CD14-positive monocyte (primary cell): ENCODE data around the gene GHRH. TPM values are rescaled to one million over a fixed set of nuclear protein-coding genes. Genes with fewer than 3 reads are reported as not detected.

Source experiments
- DNase-seq, 3 donors: peaks; one replicate each; pipeline ENCODE4 v3.0.0-alpha.2; 2011 to 2022
- H2AFZ ChIP-seq: 2 replicates; pipeline ENCODE4 v1.6.0; 2012; ENCODE audit warnings: mild to moderate bottlenecking, low read depth, low read length, inconsistent platforms; ENCODE audit not compliant: insufficient read depth, poor library complexity, severe bottlenecking
- H3K27ac ChIP-seq, 2 donors: 1 replicate in 1 of 2; 2 replicates in 1 of 2; pipeline ENCODE4 v1.5.1; 2012 to 2013; ENCODE audit warnings: low read length in 2 of 2, control low read depth in 1 of 2, inconsistent platforms in 1 of 2, low read depth in 1 of 2, mild to moderate bottlenecking in 1 of 2
- H3K27me3 ChIP-seq, 2 donors: one replicate each; pipeline versions ENCODE4 v1.6.0 to v1.6.1; 2011 to 2013; ENCODE audit warnings: low read length in 2 of 2; ENCODE audit not compliant: control insufficient read depth in 2 of 2, insufficient read depth in 2 of 2
- H3K36me3 ChIP-seq, 2 donors: replicated peaks in 1 of 2; 1 replicate in 1 of 2; 2 replicates in 1 of 2; pipeline versions ENCODE4 v1.5.1 to v1.6.1; 2012 to 2013; ENCODE audit warnings: low read length in 2 of 2, control low read depth in 1 of 2, inconsistent platforms in 1 of 2, mild to moderate bottlenecking in 1 of 2; ENCODE audit not compliant: insufficient read depth in 2 of 2, control insufficient read depth in 1 of 2
- H3K4me1 ChIP-seq, 2 donors: 1 replicate in 1 of 2; 2 replicates in 1 of 2; pipeline versions ENCODE4 v1.5.1 to v1.6.1; 2012 to 2013; ENCODE audit warnings: low read length in 2 of 2, control low read depth in 1 of 2, inconsistent platforms in 1 of 2, mild to moderate bottlenecking in 1 of 2, moderate library complexity in 1 of 2; ENCODE audit not compliant: insufficient read depth in 2 of 2, control insufficient read depth in 1 of 2
- H3K4me2 ChIP-seq: replicated peaks from 2 replicates; pipeline ENCODE3; 2012; ENCODE audit warnings: low read length, moderate library complexity, mild to moderate bottlenecking; ENCODE audit not compliant: poor library complexity, severe bottlenecking; ENCODE audit errors: extremely low read depth
- H3K4me3 ChIP-seq, 3 experiments: fragments of 200-600 bp in 1 of 3; sonication (generic) in 1 of 3; replicated peaks in 1 of 3; 1 replicate in 2 of 3; 2 replicates in 1 of 3; pipeline ENCODE4 v1.5.1; 2011 to 2013; ENCODE audit warnings: low read length in 3 of 3, mild to moderate bottlenecking in 3 of 3, control low read depth in 2 of 3, low read depth in 2 of 3, inconsistent platforms in 1 of 3, moderate library complexity in 1 of 3
- H3K79me2 ChIP-seq: 2 replicates; pipeline ENCODE4 v1.6.0; 2012; ENCODE audit warnings: mild to moderate bottlenecking, control low read depth, inconsistent platforms, low read length, moderate library complexity; ENCODE audit not compliant: insufficient read depth
- H3K9ac ChIP-seq: 2 replicates; pipeline ENCODE4 v1.6.0; 2017; ENCODE audit warnings: low read length, mild to moderate bottlenecking; ENCODE audit not compliant: insufficient read depth, poor library complexity, severe bottlenecking
- H3K9me3 ChIP-seq, 2 donors: replicated peaks in 1 of 2; 1 replicate in 1 of 2; 2 replicates in 1 of 2; pipeline versions ENCODE4 v1.5.1 to v1.6.1; 2012 to 2013; ENCODE audit warnings: low read length in 2 of 2, control low read depth in 1 of 2; ENCODE audit not compliant: control insufficient read depth in 1 of 2, insufficient read depth in 1 of 2
- H4K20me1 ChIP-seq: 2 replicates; pipeline ENCODE4 v1.6.0; 2012; ENCODE audit warnings: mild to moderate bottlenecking, low read length, control low read depth, moderate library complexity; ENCODE audit not compliant: insufficient read depth
- H3K27ac Mint-ChIP-seq, 7 donors: one replicate each; pipeline ENCODE4 v1.8.0; 2020; ENCODE audit warnings: mild to moderate bottlenecking in 7 of 7, mixed read lengths in 7 of 7, moderate library complexity in 6 of 7, inconsistent platforms in 2 of 7
- H3K27me3 Mint-ChIP-seq, 3 donors: one replicate each; pipeline ENCODE4 v1.8.0; 2021 to 2022; ENCODE audit warnings: low read depth in 3 of 3, mild to moderate bottlenecking in 3 of 3, mixed read lengths in 3 of 3, moderate library complexity in 3 of 3, inconsistent platforms in 1 of 3
- H3K36me3 Mint-ChIP-seq, 2 donors: one replicate each; pipeline ENCODE4 v1.8.0; 2020; ENCODE audit warnings: mixed read lengths in 2 of 2, inconsistent platforms in 1 of 2, mild to moderate bottlenecking in 1 of 2
- H3K4me1 Mint-ChIP-seq: one replicate; pipeline ENCODE4 v1.8.0; 2020; ENCODE audit warnings: mild to moderate bottlenecking, mixed read lengths
- H3K4me3 Mint-ChIP-seq, 2 donors: one replicate each; pipeline ENCODE4 v1.8.0; 2020; ENCODE audit warnings: mild to moderate bottlenecking in 2 of 2, mixed read lengths in 2 of 2, moderate library complexity in 1 of 2
- H3K9me3 Mint-ChIP-seq, 7 donors: one replicate each; pipeline ENCODE4 v1.8.0; 2020 to 2022; ENCODE audit warnings: mixed read lengths in 7 of 7, mild to moderate bottlenecking in 6 of 7, moderate library complexity in 6 of 7, inconsistent platforms in 2 of 7
- WGBS: methylation state at CpG from one replicate; pipeline ENCODE4 v1.1.5; 2013; ENCODE audit warnings: missing lambda C conversion rate; ENCODE audit not compliant: insufficient coverage; 5-methylcytosine and 5-hydroxymethylcytosine counted together
- intact Hi-C, 2 donors: fragments of 100-400 bp; cut with micrococcal nuclease; formaldehyde crosslinking; loops; one replicate each; pipeline versions ENCODE4 v1.15.0 to v1.15.1; 2023
- polyA plus RNA-seq, 3 donors: library from polyadenylated mRNA; depleted of rRNA in 1 of 3; unstranded in 2 of 3; stranded (reverse) in 1 of 3; fragments of 300-500 nt in 2 of 3; fragments of >200 nt in 1 of 3; fragmentation: Illumina TruSeq in 2 of 3; gene quantifications; 1 replicate in 2 of 3; 2 replicates in 1 of 3; pipeline ENCODE4 v1.2.3, GENCODE V29; 2012 to 2021
- TF ChIP-seq, protein P1 (sequence below): fragments of 200-600 bp; IDR thresholded peaks from one replicate; pipeline ENCODE4 v1.8.0; 2022; ENCODE audit warnings: antibody characterized with exemption, mild to moderate bottlenecking

GHRH gene
- polyA plus RNA-seq, 3 donors, result not detected

DNA sequence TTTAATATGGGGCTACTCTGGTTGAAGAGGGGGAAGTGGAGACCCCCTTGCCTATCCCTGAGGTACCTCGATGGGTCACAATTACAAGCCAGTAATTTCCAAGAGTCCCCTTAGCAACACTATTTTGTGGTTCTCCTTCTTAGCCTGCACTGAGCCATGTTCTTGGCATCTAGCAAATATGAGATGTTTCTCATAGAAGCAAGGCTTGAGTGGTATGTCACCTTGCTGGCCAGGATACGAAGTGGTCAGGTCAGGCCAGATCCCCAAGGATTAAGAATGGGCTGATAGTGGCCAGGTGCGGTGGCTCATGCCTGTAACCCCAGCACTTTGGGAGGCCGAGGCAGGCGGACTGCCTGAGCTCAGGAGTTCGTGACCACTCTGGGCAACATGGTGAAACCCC is 2.1 kb upstream of the GHRH start:
- peaks cover 6% of the 10 kb centered on the region in 2 donors for H3K4me1 ChIP-seq
- no peak overlapping the region for H3K9ac ChIP-seq
- DNase-seq, result no peak
- no peak overlapping the region for H3K4me3 ChIP-seq
- 95% methylated on average over 4 of the region's 6 CpGs for WGBS
- no peaks in the 10 kb centered on the region for H3K36me3 ChIP-seq
- H3K79me2 ChIP-seq, result no peaks in the 10 kb centered on the region
- TF ChIP-seq, protein P1, sequence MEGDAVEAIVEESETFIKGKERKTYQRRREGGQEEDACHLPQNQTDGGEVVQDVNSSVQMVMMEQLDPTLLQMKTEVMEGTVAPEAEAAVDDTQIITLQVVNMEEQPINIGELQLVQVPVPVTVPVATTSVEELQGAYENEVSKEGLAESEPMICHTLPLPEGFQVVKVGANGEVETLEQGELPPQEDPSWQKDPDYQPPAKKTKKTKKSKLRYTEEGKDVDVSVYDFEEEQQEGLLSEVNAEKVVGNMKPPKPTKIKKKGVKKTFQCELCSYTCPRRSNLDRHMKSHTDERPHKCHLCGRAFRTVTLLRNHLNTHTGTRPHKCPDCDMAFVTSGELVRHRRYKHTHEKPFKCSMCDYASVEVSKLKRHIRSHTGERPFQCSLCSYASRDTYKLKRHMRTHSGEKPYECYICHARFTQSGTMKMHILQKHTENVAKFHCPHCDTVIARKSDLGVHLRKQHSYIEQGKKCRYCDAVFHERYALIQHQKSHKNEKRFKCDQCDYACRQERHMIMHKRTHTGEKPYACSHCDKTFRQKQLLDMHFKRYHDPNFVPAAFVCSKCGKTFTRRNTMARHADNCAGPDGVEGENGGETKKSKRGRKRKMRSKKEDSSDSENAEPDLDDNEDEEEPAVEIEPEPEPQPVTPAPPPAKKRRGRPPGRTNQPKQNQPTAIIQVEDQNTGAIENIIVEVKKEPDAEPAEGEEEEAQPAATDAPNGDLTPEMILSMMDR, result no peak
- intact Hi-C loops, result loop anchor here in 1 of 2 donors (10.0 kb wide), 1 partner anchor 261 kb away; the partner anchor contains the start of genes BLCAP and NNAT
- H3K4me2 ChIP-seq, result no peak overlapping the region
- peaks cover 0 to 5% (median 0%) of the 10 kb centered on the region in 7 donors for H3K9me3 Mint-ChIP-seq
- H3K27me3 ChIP-seq, result no peaks in the 10 kb centered on the region
- no peak overlapping the region for H3K27ac ChIP-seq
- H3K9me3 ChIP-seq, result no peaks in the 10 kb centered on the region
- no peak overlapping the region for H2AFZ ChIP-seq
- no peaks in the 10 kb centered on the region for H4K20me1 ChIP-seq
- H3K4me3 Mint-ChIP-seq, result no peak overlapping the region
- H3K4me1 Mint-ChIP-seq, result peaks cover 7% of the 10 kb centered on the region
- peak overlapping the region in 1 of 7 donors; percentile 28 for H3K27ac Mint-ChIP-seq
- H3K36me3 Mint-ChIP-seq, result no peaks in the 10 kb centered on the region
- H3K27me3 Mint-ChIP-seq, result peaks cover 0 to 4% (median 2%) of the 10 kb centered on the region in 3 donors

DNA sequence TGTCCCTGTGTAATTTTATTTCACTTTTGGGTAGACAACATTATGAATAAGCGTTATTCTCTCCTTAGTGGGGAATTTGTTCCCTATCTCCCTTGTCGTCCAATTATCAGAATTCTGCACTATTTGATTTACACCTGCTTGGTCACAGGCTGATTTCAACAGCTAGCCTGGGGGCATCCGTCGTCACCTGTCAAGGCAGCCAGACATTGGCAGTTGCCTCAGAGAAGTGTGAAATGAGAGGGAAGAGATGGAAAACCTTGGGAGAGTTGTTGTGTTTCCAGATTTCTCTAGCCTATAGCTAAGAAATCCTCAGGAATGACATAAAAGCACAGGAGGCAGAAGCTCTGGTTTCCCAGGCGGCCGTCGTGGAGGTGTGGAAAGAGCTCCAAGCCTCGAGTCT is 891 bp upstream of the GHRH start:
- no peaks in the 10 kb centered on the region for H3K36me3 Mint-ChIP-seq
- no peak overlapping the region for H3K9ac ChIP-seq

More for the DNA sequence above, 891 bp upstream of the GHRH start:
- no peak overlapping the region for H3K4me3 ChIP-seq
- H3K9me3 ChIP-seq, result no peaks in the 10 kb centered on the region
- intact Hi-C loops, result loop anchor here in 1 of 2 donors (10.0 kb wide), 1 partner anchor 262 kb away; the partner anchor contains the start of genes BLCAP and NNAT
- TF ChIP-seq, protein P1, result no peak
- Mint-ChIP-seq H3K4me1 (peaks cover 6% of the 10 kb centered on the region), H3K27ac (no peak overlapping the region), H3K9me3 (peaks cover 0 to 5% (median 0%) of the 10 kb centered on the region in 7 donors), H3K4me3 (no peak overlapping the region), H3K27me3 (peaks cover 0 to 4% (median 3%) of the 10 kb centered on the region in 3 donors)
- WGBS, result 91% methylated on average over 6 of the region's 8 CpGs
- no peaks in the 10 kb centered on the region for H3K79me2 ChIP-seq
- H2AFZ ChIP-seq, result no peak overlapping the region
- no peaks in the 10 kb centered on the region for H3K36me3 ChIP-seq
- H4K20me1 ChIP-seq, result no peaks in the 10 kb centered on the region
- peaks cover 6% of the 10 kb centered on the region in 2 donors for H3K4me1 ChIP-seq
- no peak overlapping the region for H3K27ac ChIP-seq
- DNase-seq, result no peak
- H3K27me3 ChIP-seq, result no peaks in the 10 kb centered on the region
- no peak overlapping the region for H3K4me2 ChIP-seq
